HCT116 (cell line): ENCODE data around the gene BNIP5. TPM values are rescaled to one million over a fixed set of nuclear protein-coding genes. Genes with fewer than 3 reads are reported as not detected.

ENCODE experiments used
- ATAC-seq: fragments of 200-7000 bp; cut with Tn5 transposase; 2 replicates; pipeline ENCODE4 v1.9.1; 2020; ENCODE audit warnings: mild to moderate bottlenecking, moderate library complexity
- BruUV-seq: library from RNA; stranded (reverse); fragments of 400-500 nt; replicated peaks from 2 replicates; lab custom pipeline; 2021; lab: Mats Ljungman, UMichigan
- CTCF ChIA-PET: fragments of 300-600 bp; sonication (Branson Sonifier 250); formaldehyde crosslinking; loops from one replicate; lab custom pipeline; 2021; ENCODE audit warnings: antibody characterized with exemption; lab: Charles Lee
- POLR2A ChIA-PET: fragments of 300-600, 350-600 bp; sonication (Branson Sonifier 250); formaldehyde crosslinking; loops from one replicate; lab custom pipeline; 2021; ENCODE audit warnings: antibody characterized with exemption; lab: Charles Lee
- RAD21 ChIA-PET, 2 experiments: fragments of 300-600 bp; sonication (Branson Sonifier 250); formaldehyde crosslinking; loops; one replicate each; lab custom pipeline; 2023; ENCODE audit warnings: low total read pairs in 2 of 2; ENCODE audit not compliant: uncharacterized antibody in 2 of 2, unreplicated experiment in 2 of 2, low non-redundant PET in 1 of 2; lab: Charles Lee
- DNase-seq: peaks from one replicate; pipeline ENCODE4 v3.0.0-alpha.2; 2010; ENCODE audit warnings: low read depth, low spot score
- H2AFZ ChIP-seq: fragments of 200-600 bp; shearing (Covaris generic), sonication (generic); 2 replicates; pipeline ENCODE4 v1.6.1; 2017; ENCODE audit warnings: low read depth, mixed run types, mixed read lengths, antibody characterized with exemption, low read length; ENCODE audit not compliant: poor library complexity, severe bottlenecking
- H3K27ac ChIP-seq: 2 replicates; pipeline ENCODE4 v1.5.1; 2012; ENCODE audit warnings: low read depth, low read length
- H3K27me3 ChIP-seq: fragments of 200-600 bp; sonication (generic); 2 replicates; pipeline ENCODE4 v1.6.1; 2016; ENCODE audit warnings: mixed run types, low read length, mixed read lengths; ENCODE audit not compliant: insufficient read depth
- H3K36me3 ChIP-seq, 2 experiments: fragments of 200-500 bp in 1 of 2; fragments of 200-600 bp in 1 of 2; sonication (Bioruptor generic) in 1 of 2; sonication (generic) in 1 of 2; 2 replicates each; pipeline versions ENCODE4 v1.5.1 to v1.6.1; 2014 to 2016; ENCODE audit warnings: low read length in 2 of 2, inconsistent platforms in 1 of 2, mixed read lengths in 1 of 2, mixed run types in 1 of 2; ENCODE audit not compliant: insufficient read depth in 2 of 2, control insufficient read depth in 1 of 2
- H3K4me1 ChIP-seq, 2 experiments: fragments of 200-600 bp in 1 of 2; sonication (generic) in 1 of 2; 2 replicates each; pipeline versions ENCODE4 v1.5.1 to v1.6.1; 2012 to 2017; ENCODE audit warnings: low read length in 2 of 2, inconsistent platforms in 1 of 2, mild to moderate bottlenecking in 1 of 2, mixed read lengths in 1 of 2, mixed run types in 1 of 2, moderate library complexity in 1 of 2; ENCODE audit not compliant: insufficient read depth in 2 of 2, control insufficient read depth in 1 of 2
- H3K4me2 ChIP-seq: fragments of 200-600 bp; sonication (generic); 2 replicates; pipeline ENCODE4 v1.6.1; 2017; ENCODE audit warnings: mixed run types, low read length, mixed read lengths
- H3K4me3 ChIP-seq, 2 experiments: fragments of 200-600 bp in 1 of 2; sonication (generic) in 1 of 2; replicated peaks in 1 of 2; 2 replicates each; pipeline ENCODE4 v1.5.1; 2011 to 2016; ENCODE audit warnings: low read length in 2 of 2, control low read depth in 1 of 2, low read depth in 1 of 2, mild to moderate bottlenecking in 1 of 2, mixed read lengths in 1 of 2, mixed run types in 1 of 2
- H3K79me2 ChIP-seq: fragments of 200-600 bp; sonication (generic); 2 replicates; pipeline ENCODE4 v1.6.1; 2017; ENCODE audit warnings: mild to moderate bottlenecking, mixed run types, low read length, moderate library complexity, mixed read lengths; ENCODE audit not compliant: insufficient read depth
- H3K9ac ChIP-seq: fragments of 200-600 bp; sonication (generic); 2 replicates; pipeline ENCODE4 v1.6.1; 2016; ENCODE audit warnings: low read length, mixed read lengths
- H3K9me2 ChIP-seq: fragments of 200-600 bp; sonication (generic), shearing (Covaris generic); 2 replicates; pipeline ENCODE4 v1.6.1; 2017; ENCODE audit warnings: mixed run types, mild to moderate bottlenecking, moderate library complexity; ENCODE audit not compliant: insufficient read depth
- H3K9me3 ChIP-seq, 2 experiments: fragments of 200-500 bp in 1 of 2; fragments of 200-600 bp in 1 of 2; sonication (Bioruptor generic) in 1 of 2; sonication (generic) in 1 of 2; 2 replicates each; pipeline ENCODE4 v1.6.1; 2014 to 2017; ENCODE audit warnings: low read length in 2 of 2, mixed read lengths in 2 of 2, inconsistent platforms in 1 of 2, low read depth in 1 of 2, mild to moderate bottlenecking in 1 of 2, mixed run types in 1 of 2, moderate library complexity in 1 of 2; ENCODE audit not compliant: control insufficient read depth in 1 of 2, insufficient read depth in 1 of 2
- H4K20me1 ChIP-seq: fragments of 200-600 bp; sonication (generic), shearing (Covaris generic); 2 replicates; pipeline ENCODE4 v1.6.1; 2017; ENCODE audit warnings: mixed run types, mild to moderate bottlenecking, moderate library complexity; ENCODE audit not compliant: insufficient read depth
- CEBPB ChIP-seq: IDR thresholded peaks from 2 replicates; pipeline ENCODE4 v1.6.1; 2012; ENCODE audit warnings: low read depth
- EGR1 ChIP-seq: IDR thresholded peaks from 2 replicates; pipeline ENCODE4 v1.6.1; 2012; ENCODE audit warnings: low read depth
- ELF1 ChIP-seq: IDR thresholded peaks from 2 replicates; pipeline ENCODE4 v1.6.1; 2012; ENCODE audit warnings: low read depth, borderline replicate concordance
- EZH2 ChIP-seq: fragments of 200-600 bp; sonication (generic); IDR thresholded peaks from 2 replicates; pipeline ENCODE4 v1.6.1; 2017; ENCODE audit warnings: antibody characterized with exemption, mixed run types
- EZH2phosphoT487 ChIP-seq: fragments of 200-600 bp; IDR thresholded peaks from 2 replicates; pipeline ENCODE4 v1.6.1; 2018; ENCODE audit warnings: antibody characterized with exemption, borderline replicate concordance
- FOSL1 ChIP-seq: IDR thresholded peaks from 2 replicates; pipeline ENCODE4 v1.6.1; 2012; ENCODE audit warnings: low read depth
- POLR2AphosphoS5 ChIP-seq: IDR thresholded peaks from 2 replicates; pipeline ENCODE4 v1.6.1; 2011; ENCODE audit warnings: mild to moderate bottlenecking, low read depth, low read length, moderate library complexity
- RAD21 ChIP-seq: IDR thresholded peaks from 2 replicates; pipeline ENCODE4 v1.6.1; 2012; ENCODE audit warnings: low read depth, mild to moderate bottlenecking
- SP1 ChIP-seq: IDR thresholded peaks from 2 replicates; pipeline ENCODE4 v1.6.1; 2012; ENCODE audit warnings: low read depth
- SRF ChIP-seq: IDR thresholded peaks from 2 replicates; pipeline ENCODE4 v1.6.1; 2012; ENCODE audit warnings: low read depth
- TCF7L2 ChIP-seq: IDR thresholded peaks from 2 replicates; pipeline ENCODE4 v1.7.0; 2011; ENCODE audit warnings: borderline replicate concordance, inconsistent platforms; ENCODE audit not compliant: insufficient read depth, insufficient read length; ENCODE audit errors: extremely low read depth
- YY1 ChIP-seq: IDR thresholded peaks from 2 replicates; pipeline ENCODE4 v1.6.1; 2011; ENCODE audit warnings: low read length, low read depth, moderate library complexity, mild to moderate bottlenecking; ENCODE audit not compliant: insufficient replicate concordance; ENCODE audit errors: extremely low read depth
- ZNF274 ChIP-seq: fragments of 200-500 bp; sonication (Bioruptor generic); IDR thresholded peaks from 2 replicates; pipeline ENCODE4 v1.6.1; 2014; ENCODE audit warnings: mild to moderate bottlenecking, low read depth, low read length, inconsistent platforms
- intact Hi-C: fragments of 100-400 bp; cut with micrococcal nuclease; formaldehyde crosslinking; loops from 2 replicates; pipeline ENCODE4 v1.10.0; 2022
- total RNA-seq: library from RNA; stranded (reverse); gene quantifications from one replicate; pipeline ENCODE4 v1.2.1, GENCODE V29; 2021; ENCODE audit not compliant: unreplicated experiment
- TF ChIP-seq, protein P1 (sequence below): IDR thresholded peaks from 2 replicates; pipeline ENCODE4 v1.6.1; 2012
- TF ChIP-seq, protein P2 (sequence below): IDR thresholded peaks from 2 replicates; pipeline ENCODE4 v1.6.1; 2011; ENCODE audit warnings: mild to moderate bottlenecking, low read length, moderate library complexity; ENCODE audit not compliant: insufficient replicate concordance; ENCODE audit errors: extremely low read depth
- TF ChIP-seq, protein P3 (sequence below): IDR thresholded peaks from 2 replicates; pipeline ENCODE4 v1.6.1; 2012; ENCODE audit warnings: low read depth
- TF ChIP-seq, protein P4 (sequence below), 3 experiments: fragments of 200-600 bp in 1 of 3; sonication (generic) in 1 of 3; IDR thresholded peaks in 2 of 3; conservative IDR thresholded peaks in 1 of 3; 2 replicates each; pipeline ENCODE4 v1.5.1; 2012 to 2017; ENCODE audit warnings: low read depth in 2 of 3, low read length in 2 of 3, antibody characterized with exemption in 1 of 3, borderline replicate concordance in 1 of 3, control low read depth in 1 of 3, mild to moderate bottlenecking in 1 of 3, mixed read lengths in 1 of 3, mixed run types in 1 of 3, moderate library complexity in 1 of 3; ENCODE audit not compliant: insufficient read depth in 1 of 3
- TF ChIP-seq, protein P5 (sequence below): IDR thresholded peaks from 2 replicates; pipeline ENCODE4 v1.6.1; 2012

Gene BNIP5
- total RNA-seq, 1 experiment from 2014 or later = not detected

DNA sequence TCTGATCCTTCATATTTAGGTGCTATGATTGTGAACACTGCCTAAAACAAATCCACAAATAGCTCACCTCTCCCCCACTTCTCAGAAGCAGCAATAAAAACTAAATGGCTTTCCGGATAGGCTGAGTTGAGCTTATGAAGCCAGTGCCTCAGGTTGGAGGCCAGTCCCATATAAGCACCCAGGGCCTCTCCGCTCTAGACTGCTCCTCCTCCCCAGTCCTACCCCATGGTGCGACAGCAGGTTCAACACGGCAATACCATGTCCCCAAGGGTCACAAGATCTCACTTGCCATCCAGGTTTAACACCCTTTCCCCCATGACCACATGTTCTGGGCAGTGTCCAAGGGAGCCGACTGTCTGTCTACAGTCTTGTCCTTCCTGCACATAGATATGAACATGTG is 20.8 kb downstream of the BNIP5 start:
- Histone ChIP-seq H3K9me3 (no peaks in the 10 kb centered on the region), H3K27me3 (no peaks in the 10 kb centered on the region), H3K4me1 (peaks cover 17 to 28% of the 10 kb centered on the region in 2 experiments), H3K9me2 (no peaks in the 10 kb centered on the region), H4K20me1 (no peaks in the 10 kb centered on the region), H3K27ac (no peak overlapping the region), H3K9ac (no peak overlapping the region), H3K36me3 (no peaks in the 10 kb centered on the region), H3K4me3 (no peak overlapping the region), H3K4me2 (no peak overlapping the region), H2AFZ (no peak overlapping the region), H3K79me2 (no peaks in the 10 kb centered on the region)
- RAD21 ChIA-PET = no interaction called here
- intact Hi-C loops = no loop called here
- BruUV-seq = no TSS peak
- TF ChIP-seq ELF1 (no peak), YY1 (no peak), SRF (no peak), POLR2AphosphoS5 (no peak), EGR1 (no peak), FOSL1 (no peak), TCF7L2 (no peak), SP1 (no peak), EZH2phosphoT487 (no peak), EZH2 (no peak), CEBPB (no peak), RAD21 (no peak), ZNF274 (no peak)
- TF ChIP-seq, protein P1, sequence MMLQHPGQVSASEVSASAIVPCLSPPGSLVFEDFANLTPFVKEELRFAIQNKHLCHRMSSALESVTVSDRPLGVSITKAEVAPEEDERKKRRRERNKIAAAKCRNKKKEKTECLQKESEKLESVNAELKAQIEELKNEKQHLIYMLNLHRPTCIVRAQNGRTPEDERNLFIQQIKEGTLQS = no peak
- TF ChIP-seq, protein P2, sequence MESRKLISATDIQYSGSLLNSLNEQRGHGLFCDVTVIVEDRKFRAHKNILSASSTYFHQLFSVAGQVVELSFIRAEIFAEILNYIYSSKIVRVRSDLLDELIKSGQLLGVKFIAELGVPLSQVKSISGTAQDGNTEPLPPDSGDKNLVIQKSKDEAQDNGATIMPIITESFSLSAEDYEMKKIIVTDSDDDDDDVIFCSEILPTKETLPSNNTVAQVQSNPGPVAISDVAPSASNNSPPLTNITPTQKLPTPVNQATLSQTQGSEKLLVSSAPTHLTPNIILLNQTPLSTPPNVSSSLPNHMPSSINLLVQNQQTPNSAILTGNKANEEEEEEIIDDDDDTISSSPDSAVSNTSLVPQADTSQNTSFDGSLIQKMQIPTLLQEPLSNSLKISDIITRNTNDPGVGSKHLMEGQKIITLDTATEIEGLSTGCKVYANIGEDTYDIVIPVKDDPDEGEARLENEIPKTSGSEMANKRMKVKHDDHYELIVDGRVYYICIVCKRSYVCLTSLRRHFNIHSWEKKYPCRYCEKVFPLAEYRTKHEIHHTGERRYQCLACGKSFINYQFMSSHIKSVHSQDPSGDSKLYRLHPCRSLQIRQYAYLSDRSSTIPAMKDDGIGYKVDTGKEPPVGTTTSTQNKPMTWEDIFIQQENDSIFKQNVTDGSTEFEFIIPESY = no peak
- TF ChIP-seq, protein P3, sequence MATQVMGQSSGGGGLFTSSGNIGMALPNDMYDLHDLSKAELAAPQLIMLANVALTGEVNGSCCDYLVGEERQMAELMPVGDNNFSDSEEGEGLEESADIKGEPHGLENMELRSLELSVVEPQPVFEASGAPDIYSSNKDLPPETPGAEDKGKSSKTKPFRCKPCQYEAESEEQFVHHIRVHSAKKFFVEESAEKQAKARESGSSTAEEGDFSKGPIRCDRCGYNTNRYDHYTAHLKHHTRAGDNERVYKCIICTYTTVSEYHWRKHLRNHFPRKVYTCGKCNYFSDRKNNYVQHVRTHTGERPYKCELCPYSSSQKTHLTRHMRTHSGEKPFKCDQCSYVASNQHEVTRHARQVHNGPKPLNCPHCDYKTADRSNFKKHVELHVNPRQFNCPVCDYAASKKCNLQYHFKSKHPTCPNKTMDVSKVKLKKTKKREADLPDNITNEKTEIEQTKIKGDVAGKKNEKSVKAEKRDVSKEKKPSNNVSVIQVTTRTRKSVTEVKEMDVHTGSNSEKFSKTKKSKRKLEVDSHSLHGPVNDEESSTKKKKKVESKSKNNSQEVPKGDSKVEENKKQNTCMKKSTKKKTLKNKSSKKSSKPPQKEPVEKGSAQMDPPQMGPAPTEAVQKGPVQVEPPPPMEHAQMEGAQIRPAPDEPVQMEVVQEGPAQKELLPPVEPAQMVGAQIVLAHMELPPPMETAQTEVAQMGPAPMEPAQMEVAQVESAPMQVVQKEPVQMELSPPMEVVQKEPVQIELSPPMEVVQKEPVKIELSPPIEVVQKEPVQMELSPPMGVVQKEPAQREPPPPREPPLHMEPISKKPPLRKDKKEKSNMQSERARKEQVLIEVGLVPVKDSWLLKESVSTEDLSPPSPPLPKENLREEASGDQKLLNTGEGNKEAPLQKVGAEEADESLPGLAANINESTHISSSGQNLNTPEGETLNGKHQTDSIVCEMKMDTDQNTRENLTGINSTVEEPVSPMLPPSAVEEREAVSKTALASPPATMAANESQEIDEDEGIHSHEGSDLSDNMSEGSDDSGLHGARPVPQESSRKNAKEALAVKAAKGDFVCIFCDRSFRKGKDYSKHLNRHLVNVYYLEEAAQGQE = no peak
- TF ChIP-seq, protein P4, sequence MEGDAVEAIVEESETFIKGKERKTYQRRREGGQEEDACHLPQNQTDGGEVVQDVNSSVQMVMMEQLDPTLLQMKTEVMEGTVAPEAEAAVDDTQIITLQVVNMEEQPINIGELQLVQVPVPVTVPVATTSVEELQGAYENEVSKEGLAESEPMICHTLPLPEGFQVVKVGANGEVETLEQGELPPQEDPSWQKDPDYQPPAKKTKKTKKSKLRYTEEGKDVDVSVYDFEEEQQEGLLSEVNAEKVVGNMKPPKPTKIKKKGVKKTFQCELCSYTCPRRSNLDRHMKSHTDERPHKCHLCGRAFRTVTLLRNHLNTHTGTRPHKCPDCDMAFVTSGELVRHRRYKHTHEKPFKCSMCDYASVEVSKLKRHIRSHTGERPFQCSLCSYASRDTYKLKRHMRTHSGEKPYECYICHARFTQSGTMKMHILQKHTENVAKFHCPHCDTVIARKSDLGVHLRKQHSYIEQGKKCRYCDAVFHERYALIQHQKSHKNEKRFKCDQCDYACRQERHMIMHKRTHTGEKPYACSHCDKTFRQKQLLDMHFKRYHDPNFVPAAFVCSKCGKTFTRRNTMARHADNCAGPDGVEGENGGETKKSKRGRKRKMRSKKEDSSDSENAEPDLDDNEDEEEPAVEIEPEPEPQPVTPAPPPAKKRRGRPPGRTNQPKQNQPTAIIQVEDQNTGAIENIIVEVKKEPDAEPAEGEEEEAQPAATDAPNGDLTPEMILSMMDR (IDR thresholded peaks at IDR 0.05 in 2 of 3, conservative IDR thresholded peaks at IDR 0.05 in 1 of 3; ENCODE audit: borderline replicate concordance in 1 of 3, insufficient read depth in 1 of 3, low read depth in 2 of 3, low read length in 2 of 3) = no peak
- TF ChIP-seq, protein P5, sequence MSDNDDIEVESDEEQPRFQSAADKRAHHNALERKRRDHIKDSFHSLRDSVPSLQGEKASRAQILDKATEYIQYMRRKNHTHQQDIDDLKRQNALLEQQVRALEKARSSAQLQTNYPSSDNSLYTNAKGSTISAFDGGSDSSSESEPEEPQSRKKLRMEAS = no peak
- no peak for DNase-seq
- ATAC-seq = no peak
- CTCF ChIA-PET = interaction anchor here (0.7 to 1.5 kb wide), 2 partner anchors 14 to 25 kb away, joined by 3 to 4 read pairs; no protein-coding TSS in a partner anchor
- POLR2A ChIA-PET = no interaction called here
